GM12878 (cell line): ENCODE data around the gene CDC42SE2. TPM values are rescaled to one million over a fixed set of nuclear protein-coding genes. Genes with fewer than 3 reads are reported as not detected.
"Not testable (repeated sequence)": the region's sequence is repeated elsewhere in the genome, so short reads cannot be mapped to it uniquely, and the experiment has no call there.

Experiments
- ATAC-seq: fragments of 200-7000 bp; cut with Tn5 transposase; 3 replicates; pipeline ENCODE4 v1.9.1; 2020; ENCODE audit warnings: mild to moderate bottlenecking, moderate library complexity
- BruUV-seq: library from RNA; stranded (reverse); fragments of 400-500 nt; replicated peaks from 2 replicates; lab custom pipeline; 2021; lab: Mats Ljungman, UMichigan
- CTCF ChIA-PET: fragments of 300-600 bp; sonication (Branson Sonifier 250); formaldehyde crosslinking; extraction: SDS; loops from one replicate; lab custom pipeline; 2021; ENCODE audit warnings: inconsistent platforms; lab: Yijun Ruan, JAX
- POLR2A ChIA-PET: fragments of 350-600 bp; formaldehyde crosslinking; extraction: SDS; loops from one replicate; lab custom pipeline; 2021; ENCODE audit warnings: inconsistent platforms; lab: Charles Lee
- RAD21 ChIA-PET: fragments of 300-600 bp; sonication (Branson Sonifier 250); formaldehyde crosslinking; loops from one replicate; lab custom pipeline; 2023; ENCODE audit warnings: antibody characterized with exemption; ENCODE audit not compliant: unreplicated experiment; lab: Charles Lee
- SMC1A ChIA-PET: fragments of 300-600 bp; sonication (Branson Sonifier 250); formaldehyde crosslinking; loops from one replicate; lab custom pipeline; 2023; ENCODE audit not compliant: unreplicated experiment, uncharacterized antibody; lab: Charles Lee
- DNase-seq: peaks from one replicate; pipeline ENCODE4 v3.0.0-alpha.2; 2011; ENCODE audit warnings: low read depth, low spot score
- FAIRE-seq: peaks from 3 replicates; lab custom pipeline; 2011; peaks lifted over from hg19 to GRCh38; lab: Jason Lieb, UNC
- H2AFZ ChIP-seq: 2 replicates; pipeline ENCODE4 v1.6.0; 2011; ENCODE audit warnings: low read depth, low read length, control low read depth; ENCODE audit not compliant: control insufficient read depth
- H3K27ac ChIP-seq: 2 replicates; pipeline ENCODE4 v1.5.1; 2011; ENCODE audit warnings: control low read depth; ENCODE audit not compliant: control insufficient read depth, insufficient read depth
- H3K27me3 ChIP-seq, 2 experiments: replicated peaks in 1 of 2; 2 replicates each; pipeline versions ENCODE4 v1.6.0 to v1.6.1; 2011; ENCODE audit warnings: low read length in 1 of 2; ENCODE audit not compliant: control insufficient read depth in 2 of 2, insufficient read depth in 2 of 2
- H3K36me3 ChIP-seq, 2 experiments: 2 replicates each; pipeline ENCODE4 v1.5.1; 2011; ENCODE audit warnings: low read length in 1 of 2; ENCODE audit not compliant: control insufficient read depth in 2 of 2, insufficient read depth in 2 of 2
- H3K4me1 ChIP-seq: 2 replicates; pipeline ENCODE4 v1.6.1; 2011; ENCODE audit warnings: mild to moderate bottlenecking, low read length, moderate library complexity, mixed read lengths; ENCODE audit not compliant: control insufficient read depth, insufficient read depth
- H3K4me2 ChIP-seq: 2 replicates; pipeline ENCODE4 v1.6.0; 2011; ENCODE audit warnings: control low read depth; ENCODE audit not compliant: control insufficient read depth, insufficient read depth
- H3K4me3 ChIP-seq: fragments of 200-600 bp; sonication (generic); 2 replicates; pipeline ENCODE4 v1.5.1; 2016
- H3K79me2 ChIP-seq: 2 replicates; pipeline ENCODE4 v1.6.0; 2011; ENCODE audit warnings: low read length; ENCODE audit not compliant: control insufficient read depth, insufficient read depth
- H3K9ac ChIP-seq: 2 replicates; pipeline ENCODE4 v1.8.0; 2011; ENCODE audit warnings: low read length, control low read depth, mixed read lengths; ENCODE audit not compliant: control insufficient read depth, insufficient read depth
- H3K9me3 ChIP-seq: replicated peaks from 3 replicates; pipeline ENCODE4 v1.5.1; 2011; ENCODE audit warnings: mild to moderate bottlenecking, low read length; ENCODE audit not compliant: control insufficient read depth, insufficient read depth
- H4K20me1 ChIP-seq: 2 replicates; pipeline ENCODE4 v1.6.0; 2011; ENCODE audit not compliant: control insufficient read depth, insufficient read depth
- ATF7 ChIP-seq: fragments of 450-650 bp; IDR thresholded peaks from 2 replicates; pipeline ENCODE4 v1.6.1; 2016; ENCODE audit warnings: low read depth, mild to moderate bottlenecking
- DPF2 ChIP-seq: fragments of 450-650 bp; IDR thresholded peaks from 2 replicates; pipeline ENCODE4 v1.6.1; 2017; ENCODE audit warnings: mild to moderate bottlenecking
- FOXK2 ChIP-seq: fragments of 450-650 bp; IDR thresholded peaks from 2 replicates; pipeline ENCODE4 v1.6.1; 2017; ENCODE audit warnings: mild to moderate bottlenecking, moderate library complexity
- GABPA ChIP-seq: IDR thresholded peaks from 2 replicates; pipeline ENCODE4 v1.6.1; 2014; ENCODE audit warnings: antibody characterized with exemption, low read depth, mild to moderate bottlenecking, inconsistent platforms
- JUND ChIP-seq: IDR thresholded peaks from 2 replicates; pipeline ENCODE4 v1.6.1; 2012; ENCODE audit warnings: low read depth, mild to moderate bottlenecking, low read length, improper control_type of control experiment, moderate library complexity
- KLF5 ChIP-seq: fragments of 450-650 bp; IDR thresholded peaks from 2 replicates; pipeline ENCODE4 v1.6.1; 2014; ENCODE audit warnings: mild to moderate bottlenecking; ENCODE audit not compliant: partially characterized antibody
- NBN ChIP-seq: fragments of 450-650 bp; IDR thresholded peaks from 2 replicates; pipeline ENCODE4 v1.6.1; 2016
- NKRF ChIP-seq: fragments of 450-650 bp; conservative IDR thresholded peaks from 2 replicates; pipeline ENCODE4 v1.6.1; 2017; ENCODE audit warnings: mild to moderate bottlenecking, moderate library complexity
- RFX5 ChIP-seq: IDR thresholded peaks from 2 replicates; pipeline ENCODE4 v1.6.1; 2011; ENCODE audit warnings: low read depth, low read length, improper control_type of control experiment
- SMARCA5 ChIP-seq: fragments of 450-650 bp; IDR thresholded peaks from 2 replicates; pipeline ENCODE4 v1.6.1; 2017; ENCODE audit warnings: mild to moderate bottlenecking
- SPI1 ChIP-seq: IDR thresholded peaks from 2 replicates; pipeline ENCODE4 v1.6.1; 2011; ENCODE audit warnings: low read depth, mild to moderate bottlenecking, low read length, moderate library complexity, borderline replicate concordance; ENCODE audit not compliant: insufficient read depth
- ZNF622 ChIP-seq: fragments of 450-650 bp; IDR thresholded peaks from 2 replicates; pipeline ENCODE4 v1.6.1; 2017; ENCODE audit warnings: mild to moderate bottlenecking, inconsistent platforms
- WGBS: methylation state at CpG from one replicate; pipeline ENCODE4 v1.1.6; 2016; ENCODE audit warnings: low lambda C conversion rate; ENCODE audit not compliant: insufficient replicate concordance, insufficient coverage; ENCODE audit errors: missing lambda C conversion rate; 5-methylcytosine and 5-hydroxymethylcytosine counted together
- in situ Hi-C: fragments of 300-500 bp; cut with MboI; formaldehyde crosslinking; loops from 9 replicates; pipeline ENCODE4 v1.14.3; 2018; ENCODE audit warnings: mixed read lengths
- intact Hi-C: fragments of 100-400 bp; cut with micrococcal nuclease; formaldehyde crosslinking; loops from one replicate; pipeline ENCODE4 v1.14.2; 2022; ENCODE audit not compliant: unreplicated experiment
- polyA plus RNA-seq, 11 experiments: library from polyadenylated mRNA; depleted of rRNA in 4 of 11; unstranded in 6 of 11; stranded (reverse) in 5 of 11; fragments of >200 nt; fragmentation: Nextera tagmentation in 4 of 11; fragmentation: Illumina TruSeq in 1 of 11; extraction: Ambion mirVana in 4 of 11; extraction: Trizol in 1 of 11; gene quantifications; 1 replicate in 1 of 11; 2 replicates in 10 of 11; pipeline versions ENCODE4 v1.2.1 to v1.2.3, GENCODE V29; 2011 to 2016; ENCODE audit warnings: inconsistent platforms in 2 of 11, missing spikeins in 2 of 11, low read depth in 1 of 11
- total RNA-seq, 4 experiments: library from RNA; depleted of rRNA in 3 of 4; stranded (reverse); fragments of >200 nt in 3 of 4; fragmentation: Illumina TruSeq in 1 of 4; extraction: Trizol in 1 of 4; gene quantifications; 2 replicates each; pipeline versions ENCODE4 v1.2.1 to v1.2.3, GENCODE V29; 2013 to 2021

Gene CDC42SE2
- total and polyA plus RNA-seq, 10 of the 15 experiments (the other 5 are each of a cell fraction or from before 2014, with no cell fraction given): 57.0 to 148 (median 80.3) TPM

- TF ChIP-seq FOXK2: no peak
Measured at GRCh38 chr5:131329286-131329560, 65.4 kb downstream of the CDC42SE2 start (continued).

GRCh38 chr5:131330031-131330430 is 66.2 kb downstream of the CDC42SE2 start:
- no peak overlapping the region for H3K9ac ChIP-seq
- 96% methylated on average over 5 of the region's 5 CpGs for WGBS
- DNase-seq (no peak), FAIRE-seq (no peak), ATAC-seq (no peak)
- no peaks in the 10 kb centered on the region; the same call in 2 of the 3 replicates for H3K9me3 ChIP-seq
- no peaks in the 10 kb centered on the region for H3K27me3 ChIP-seq
- in situ Hi-C loops: no loop called here
- H3K4me3 ChIP-seq: no peak overlapping the region
- ChIA-PET POLR2A (interaction anchor here (0.5 to 1.4 kb wide), 4 partner anchors 15 to 46 kb away, joined by 3 to 5 read pairs (median 3); no protein-coding TSS in a partner anchor), RAD21 (interaction anchor here (1.9 kb wide), 1 partner anchor 58 kb away, joined by 5 read pairs; no protein-coding TSS in a partner anchor), SMC1A (interaction anchor here (1.3 to 1.8 kb wide), 4 partner anchors 9 to 64 kb away, joined by 3 to 11 read pairs (median 4); no protein-coding TSS in a partner anchor), CTCF (interaction anchor here (0.6 kb wide), 1 partner anchor 12 kb away, joined by 5 read pairs; no protein-coding TSS in a partner anchor)
- intact Hi-C loops: no loop called here
- no peak overlapping the region for H3K27ac ChIP-seq
- peaks cover 3% of the 10 kb centered on the region; the same call in 1 of the 2 replicates for H3K4me1 ChIP-seq
- H4K20me1 ChIP-seq: no peaks in the 10 kb centered on the region
- no TSS peak for BruUV-seq
- H3K79me2 ChIP-seq: peaks cover 64% of the 10 kb centered on the region
- no peak overlapping the region for H3K4me2 ChIP-seq
- TF ChIP-seq KLF5 (no peak), GABPA (no peak), ZNF622 (no peak), RFX5 (no peak), SPI1 (no peak), DPF2 (no peak), JUND (no peak), NBN (no peak), ATF7 (no peak), NKRF (no peak), SMARCA5 (no peak)
- H3K36me3 ChIP-seq: peaks cover 2 to 11% of the 10 kb centered on the region in 2 experiments; a peak in 3 of 4 replicates
- H2AFZ ChIP-seq: no peak overlapping the region

- H3K9ac ChIP-seq, H3K4me1 ChIP-seq, H4K20me1 ChIP-seq, ATAC-seq, H3K27ac ChIP-seq, intact Hi-C loops, H3K4me2 ChIP-seq, FAIRE-seq, H2AFZ ChIP-seq, in situ Hi-C loops, H3K4me3 ChIP-seq, SMC1A ChIA-PET, CTCF ChIA-PET, RAD21 ChIA-PET, DNase-seq, POLR2A ChIA-PET, H3K27me3 ChIP-seq: not testable (repeated sequence)
- TSS peak; percentile 5 for BruUV-seq
- WGBS: 96% methylated on average over 4 of the region's 4 CpGs
- H3K36me3 ChIP-seq: peaks cover 1 to 25% of the 10 kb centered on the region in 2 experiments
- H3K9me3 ChIP-seq: peaks cover 19% of the 10 kb centered on the region
- peaks cover 46% of the 10 kb centered on the region for H3K79me2 ChIP-seq
Measured at GRCh38 chr5:131335756-131336155, 71.9 kb downstream of the CDC42SE2 start.
